Heart right ventricle (tissue), 16 donors: Measurements from ENCODE around the gene MCOLN2. TPM values are rescaled to one million over a fixed set of nuclear protein-coding genes. Genes with fewer than 3 reads are reported as not detected.

Source experiments
- ATAC-seq, 8 donors: fragments of 200-7000 bp; cut with Tn5 transposase; one replicate each; pipeline ENCODE4 v1.9.1; 2020; ENCODE audit warnings: mild to moderate bottlenecking in 8 of 8, moderate library complexity in 8 of 8, moderate number of reproducible peaks in 1 of 8
- DNase-seq, 2 donors: peaks; one replicate each; pipeline ENCODE4 v3.0.0-alpha.2; 2020
- H3K27ac ChIP-seq, 10 donors: fragments of 200-600 bp; sonication (generic) in 2 of 10; one replicate each; pipeline versions ENCODE4 v1.5.0 to v1.8.0; 2020 to 2022; ENCODE audit warnings: mild to moderate bottlenecking in 3 of 10
- H3K27me3 ChIP-seq, 7 donors: fragments of 200-600 bp; one replicate each; pipeline ENCODE4 v1.8.0; 2021 to 2022; ENCODE audit warnings: mild to moderate bottlenecking in 2 of 7
- H3K36me3 ChIP-seq, 9 donors: fragments of 200-600 bp; sonication (generic) in 1 of 9; one replicate each; pipeline versions ENCODE4 v1.5.0 to v1.8.0; 2020 to 2022; ENCODE audit warnings: mild to moderate bottlenecking in 2 of 9
- H3K4me1 ChIP-seq, 9 donors: fragments of 200-600 bp; sonication (generic) in 1 of 9; one replicate each; pipeline versions ENCODE4 v1.5.0 to v1.8.0; 2020 to 2022; ENCODE audit warnings: mild to moderate bottlenecking in 4 of 9
- H3K4me3 ChIP-seq, 10 donors: fragments of 200-600 bp; sonication (generic) in 2 of 10; one replicate each; pipeline versions ENCODE4 v1.5.0 to v1.8.0; 2020 to 2022; ENCODE audit warnings: mild to moderate bottlenecking in 7 of 10, moderate library complexity in 2 of 10
- H3K9me3 ChIP-seq, 11 donors: fragments of 200-600 bp in 10 of 11; sonication (generic) in 2 of 11; one replicate each; pipeline versions ENCODE4 v1.5.0 to v1.8.0; 2013 to 2022; ENCODE audit warnings: mild to moderate bottlenecking in 2 of 11, control low read depth in 1 of 11, moderate library complexity in 1 of 11
- CTCF ChIP-seq, 9 donors: fragments of 200-600 bp; sonication (generic) in 2 of 9; IDR thresholded peaks; one replicate each; pipeline versions ENCODE4 v1.5.0 to v1.8.0; 2021 to 2022; ENCODE audit warnings: antibody characterized with exemption in 9 of 9, mild to moderate bottlenecking in 5 of 9, moderate library complexity in 1 of 9
- WGBS, 2 donors: extraction: QIAGEN DNeasy Blood & Tissue Kit; methylation state at CpG; one replicate each; pipeline ENCODE4 v1.1.7; 2013; ENCODE audit warnings: inconsistent platforms in 1 of 2; 5-methylcytosine and 5-hydroxymethylcytosine counted together
- intact Hi-C, 10 donors: fragments of 100-400 bp; cut with DNase I; formaldehyde crosslinking; loops; one replicate each; pipeline versions ENCODE4 v1.11.1 to v1.14.2; 2022
- polyA plus RNA-seq, 2 donors: library from polyadenylated mRNA; stranded (reverse); fragments of 200-250 nt; gene quantifications; one replicate each; pipeline ENCODE4 v1.2.3, GENCODE V29; 2013
- total RNA-seq, 10 donors: library from RNA; stranded (reverse); fragmentation: NEBNext Ultra II Directional in 3 of 10; extraction: Animal tissue kit (Norgen Biotek cat#: 25700) in 3 of 10; gene quantifications; one replicate each; pipeline versions ENCODE4 v1.2.1 to v1.2.4, GENCODE V29; 2021 to 2023
- donor health status: Arrhythmogenic right ventricular cardiomyopathy.
- donor health status: ischemic (EF 13 %, LVEDD 7.1; RV severe dilation, severe dysfunction).
- donor health status: healthy with polysubstance abuse.
- donor health status: DM: no; HTN: yes; CAD: no.
- donor health status: DM: no; HTN: no; CAD: no.
- donor health status: ischemic (EF 25% LVEDD 6.9; RV normal size, moderate dysfunction).
- donor health status: ischemic (EF 25% LVEDD 5.7; RV mildly dilated, moderate dysfunction).
- donor health status: healthy.
- donor health status: DM: yes; HTN: yes; CAD: no.
- donor health status: Ischemic cardiomyopathy.
- donor health status: ischemic (EF 35%, LVEDD 5.7; RV mildly dilated, moderate dysfunction).
- donor health status: nonischemic (EF 11% LVEDD 7.7; RV severe dilation, severe dysfunction).
- donor health status: DM: yes; HTN: yes; CAD: no.
- donor health status: PGD.
- donor health status: ischemic (EF 29% LVEDD 5.4; RV normal size, mild dysfunction).
- donor health status: nonischemic (EF 23%, LVEDD 6.1; RV moderate dilation, normal function).

MCOLN2 gene
- total and polyA plus RNA-seq, 12 donors: 0.01 to 2.0 (median 0.15) TPM; not detected in 6

- intact Hi-C loops: no loop called here
- no peaks in the 10 kb centered on the region for H3K36me3 ChIP-seq
- DNase-seq (no peak), ATAC-seq (no peak)
- WGBS, 2 donors: 96 to 98% methylated on average over 1 of the region's 1 CpG
- no peak overlapping the region for H3K4me3 ChIP-seq
- no peak for TF ChIP-seq CTCF (IDR thresholded peaks at IDR 0.05)
- no peaks in the 10 kb centered on the region for H3K27me3 ChIP-seq
- H3K27ac ChIP-seq: no peak overlapping the region
- no peaks in the 10 kb centered on the region for H3K9me3 ChIP-seq
- H3K4me1 ChIP-seq: no peaks in the 10 kb centered on the region
These were observed 76.8 kb downstream of the MCOLN2 start for GRCh38 chr1:84920159-84920558.

- H3K9me3 ChIP-seq: no peaks in the 10 kb centered on the region
- H3K27me3 ChIP-seq: no peaks in the 10 kb centered on the region
- ATAC-seq (no peak), DNase-seq (no peak)
- H3K4me3 ChIP-seq: no peak overlapping the region
- no peak overlapping the region for H3K27ac ChIP-seq
- 60 to 62% methylated on average over 4 of the region's 4 CpGs for WGBS, 2 donors
- H3K4me1 ChIP-seq: no peaks in the 10 kb centered on the region
- TF ChIP-seq CTCF (IDR thresholded peaks at IDR 0.05): no peak
- H3K36me3 ChIP-seq: no peaks in the 10 kb centered on the region
- intact Hi-C loops: no loop called here
These were observed 77.4 kb downstream of the MCOLN2 start for GRCh38 chr1:84919461-84919970.

GRCh38 chr1:84918726-84919336, 78.1 kb downstream of the MCOLN2 start:
- ATAC-seq: no peak
- 78 to 79% methylated on average over 5 of the region's 5 CpGs for WGBS, 2 donors
- Histone ChIP-seq H3K4me1 (peaks cover 0 to 2% (median 0%) of the 10 kb centered on the region in 9 donors), H3K36me3 (no peaks in the 10 kb centered on the region), H3K4me3 (no peak overlapping the region), H3K27me3 (no peaks in the 10 kb centered on the region), H3K27ac (no peak overlapping the region), H3K9me3 (no peaks in the 10 kb centered on the region)
- no peak for TF ChIP-seq CTCF (IDR thresholded peaks at IDR 0.05)
- no peak for DNase-seq
- intact Hi-C loops: no loop called here

- intact Hi-C loops: no loop called here
- no peak for TF ChIP-seq CTCF (IDR thresholded peaks at IDR 0.05)
- Histone ChIP-seq H3K27ac (no peak overlapping the region), H3K9me3 (no peaks in the 10 kb centered on the region), H3K4me3 (no peak overlapping the region), H3K4me1 (peaks cover 0 to 14% (median 3%) of the 10 kb centered on the region in 9 donors), H3K36me3 (no peaks in the 10 kb centered on the region), H3K27me3 (no peaks in the 10 kb centered on the region)
- DNase-seq (no peak), ATAC-seq (no peak)
- 48 to 70% methylated on average over 4 of the region's 4 CpGs for WGBS, 2 donors
These were observed 80.0 kb downstream of the MCOLN2 start for GRCh38 chr1:84916897-84917296.
